ENCODE measurements around the gene FARSA.

DNA sequence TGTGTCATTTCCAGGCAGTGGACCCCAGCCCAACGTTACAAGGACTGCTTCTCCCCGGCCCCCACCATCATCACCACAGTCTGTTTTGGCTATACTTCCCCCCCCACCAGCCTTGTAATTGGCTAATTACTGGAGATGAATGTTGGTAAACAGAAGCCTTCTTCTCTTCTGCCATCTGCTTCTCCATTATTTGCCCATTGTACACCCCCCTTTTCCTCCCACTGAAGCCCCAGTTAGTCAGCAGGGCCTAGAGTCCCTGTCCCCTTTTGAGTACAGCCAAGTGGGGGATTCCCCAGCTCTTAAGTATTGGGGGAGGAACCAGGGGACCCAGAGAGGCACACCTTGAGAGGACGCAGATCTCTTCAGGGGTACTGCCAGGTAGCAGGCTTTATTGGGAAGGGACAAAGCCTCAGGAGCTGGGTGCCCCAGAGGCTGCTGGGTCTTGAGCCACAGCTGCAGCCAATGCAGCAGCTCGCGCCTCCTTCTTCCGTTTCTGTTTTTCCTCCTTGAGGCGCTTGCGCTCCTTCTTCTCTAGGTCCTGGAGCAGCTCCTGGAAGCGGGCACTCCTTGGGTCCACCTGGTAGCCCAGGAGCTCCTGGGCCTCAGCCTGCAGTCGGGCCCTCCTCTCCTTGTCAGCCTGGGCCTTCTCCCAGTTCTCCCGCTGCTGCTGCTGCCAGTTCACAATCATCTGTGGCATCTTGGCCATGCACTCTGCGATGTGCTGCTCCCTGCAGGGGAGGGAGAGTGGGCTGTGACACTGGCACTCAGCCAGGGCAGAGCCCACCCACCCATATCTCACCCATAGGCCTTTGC is 20.5 kb upstream of the FARSA start:
- TF ChIP-seq, protein P1, sequence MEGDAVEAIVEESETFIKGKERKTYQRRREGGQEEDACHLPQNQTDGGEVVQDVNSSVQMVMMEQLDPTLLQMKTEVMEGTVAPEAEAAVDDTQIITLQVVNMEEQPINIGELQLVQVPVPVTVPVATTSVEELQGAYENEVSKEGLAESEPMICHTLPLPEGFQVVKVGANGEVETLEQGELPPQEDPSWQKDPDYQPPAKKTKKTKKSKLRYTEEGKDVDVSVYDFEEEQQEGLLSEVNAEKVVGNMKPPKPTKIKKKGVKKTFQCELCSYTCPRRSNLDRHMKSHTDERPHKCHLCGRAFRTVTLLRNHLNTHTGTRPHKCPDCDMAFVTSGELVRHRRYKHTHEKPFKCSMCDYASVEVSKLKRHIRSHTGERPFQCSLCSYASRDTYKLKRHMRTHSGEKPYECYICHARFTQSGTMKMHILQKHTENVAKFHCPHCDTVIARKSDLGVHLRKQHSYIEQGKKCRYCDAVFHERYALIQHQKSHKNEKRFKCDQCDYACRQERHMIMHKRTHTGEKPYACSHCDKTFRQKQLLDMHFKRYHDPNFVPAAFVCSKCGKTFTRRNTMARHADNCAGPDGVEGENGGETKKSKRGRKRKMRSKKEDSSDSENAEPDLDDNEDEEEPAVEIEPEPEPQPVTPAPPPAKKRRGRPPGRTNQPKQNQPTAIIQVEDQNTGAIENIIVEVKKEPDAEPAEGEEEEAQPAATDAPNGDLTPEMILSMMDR (IDR thresholded peaks at IDR 0.05; ENCODE audit: insufficient read depth, low read length, poor library complexity, severe bottlenecking): no peak
- TF ChIP-seq EZH2phosphoT487 (conservative IDR thresholded peaks at IDR 0.05; ENCODE audit: low read length): no peak

All from SU-DHL-6 (cell line).